Measurements from ENCODE around the gene PCSK5. TPM values are rescaled to one million over a fixed set of nuclear protein-coding genes. Genes with fewer than 3 reads are reported as not detected.

The PCSK5 gene
- polyA plus RNA-seq, 1 donor from 2014 or later, result 1.7 TPM

DNA sequence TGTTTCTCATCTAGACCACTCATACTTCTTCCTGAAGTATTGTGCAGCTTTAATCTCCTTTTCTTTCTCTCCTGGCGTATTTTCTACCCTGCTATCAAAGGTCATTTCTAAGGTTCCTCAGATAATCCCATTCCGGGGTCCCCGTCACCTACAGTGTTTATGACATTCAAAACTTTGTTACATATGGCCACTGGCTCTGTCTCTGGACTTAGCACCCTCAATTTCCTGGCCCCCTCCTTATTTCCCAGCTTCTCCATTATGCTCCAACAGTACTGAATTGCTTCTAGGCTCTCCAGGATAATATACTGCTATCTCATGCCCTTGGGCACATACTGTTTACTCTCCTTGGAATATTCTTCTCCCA is 472.5 kb downstream of the PCSK5 start:
- Histone ChIP-seq H3F3A (ENCODE audit: insufficient read depth, low read length, poor library complexity, severe bottlenecking) (no peaks in the 10 kb centered on the region), H3K4me3 (ENCODE audit: low read length) (no peak overlapping the region), H3K36me3 (ENCODE audit: insufficient read depth, low read length) (no peaks in the 10 kb centered on the region), H3K79me2 (replicated peaks; ENCODE audit: insufficient read depth, low read length) (no peaks in the 10 kb centered on the region), H3K4me2 (ENCODE audit: low read length) (no peak overlapping the region), H4K20me1 (ENCODE audit: insufficient read depth) (no peaks in the 10 kb centered on the region), H3K27me3 (ENCODE audit: insufficient read depth, low read depth, low read length) (no peaks in the 10 kb centered on the region), H3K9ac (ENCODE audit: low read length) (no peak overlapping the region), H3K27ac (ENCODE audit: low read length) (no peak overlapping the region), H3K9me2 (ENCODE audit: insufficient read depth, low read length) (no peaks in the 10 kb centered on the region), H3K9me3 (ENCODE audit: low read length) (no peaks in the 10 kb centered on the region), H2AFZ (ENCODE audit: low read depth, low read length) (no peak overlapping the region)
- TF ChIP-seq SMC3 (conservative IDR thresholded peaks at IDR 0.05; ENCODE audit: poor library complexity), result no peak
- TF ChIP-seq EP300 (conservative IDR thresholded peaks at IDR 0.05; ENCODE audit: poor library complexity, severe bottlenecking), result no peak
- no peak for TF ChIP-seq CTCF (IDR thresholded peaks at IDR 0.05; ENCODE audit: poor library complexity, severe bottlenecking)
- TF ChIP-seq RAD21 (conservative IDR thresholded peaks at IDR 0.05), result no peak
- TF ChIP-seq MXI1 (conservative IDR thresholded peaks at IDR 0.05; ENCODE audit: poor library complexity, severe bottlenecking), result no peak
- no peak for TF ChIP-seq EZH2 (IDR thresholded peaks at IDR 0.05; ENCODE audit: borderline replicate concordance, insufficient read depth, low read length, poor library complexity, severe bottlenecking)
- no peak for TF ChIP-seq TAF1 (IDR thresholded peaks at IDR 0.05; ENCODE audit: low read depth)
- no peak for TF ChIP-seq POLR2AphosphoS5 (IDR thresholded peaks at IDR 0.05)

DNA sequence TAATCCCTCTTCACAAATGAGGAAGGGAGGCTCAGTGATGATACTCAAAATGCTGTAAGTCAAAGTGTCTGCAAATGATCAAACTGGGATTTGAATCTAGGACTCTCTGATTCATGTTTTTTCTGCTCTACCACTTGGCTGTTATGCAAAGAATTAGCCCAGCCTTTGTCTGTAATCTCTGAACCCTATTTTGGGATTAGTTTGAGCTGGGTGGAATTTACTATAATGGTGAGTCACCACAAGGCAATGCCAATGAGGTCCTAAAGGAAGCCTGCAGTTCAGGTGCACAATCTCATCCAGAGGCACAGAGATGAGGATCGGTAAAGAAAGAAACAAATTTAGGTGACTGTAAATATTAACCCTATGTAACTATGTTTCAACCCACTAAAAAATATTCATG is 474.6 kb downstream of the PCSK5 start:
- Histone ChIP-seq H3K27ac (ENCODE audit: low read length) (no peak overlapping the region), H3K9me3 (ENCODE audit: low read length) (no peaks in the 10 kb centered on the region), H3K27me3 (ENCODE audit: insufficient read depth, low read depth, low read length) (no peaks in the 10 kb centered on the region), H3K9me2 (ENCODE audit: insufficient read depth, low read length) (no peaks in the 10 kb centered on the region), H2AFZ (ENCODE audit: low read depth, low read length) (no peak overlapping the region), H3F3A (ENCODE audit: insufficient read depth, low read length, poor library complexity, severe bottlenecking) (no peaks in the 10 kb centered on the region), H3K79me2 (replicated peaks; ENCODE audit: insufficient read depth, low read length) (no peaks in the 10 kb centered on the region), H3K4me2 (ENCODE audit: low read length) (no peak overlapping the region), H4K20me1 (ENCODE audit: insufficient read depth) (no peaks in the 10 kb centered on the region), H3K36me3 (ENCODE audit: insufficient read depth, low read length) (no peaks in the 10 kb centered on the region), H3K4me3 (ENCODE audit: low read length) (no peak overlapping the region), H3K9ac (ENCODE audit: low read length) (no peak overlapping the region)
- TF ChIP-seq, protein P1, sequence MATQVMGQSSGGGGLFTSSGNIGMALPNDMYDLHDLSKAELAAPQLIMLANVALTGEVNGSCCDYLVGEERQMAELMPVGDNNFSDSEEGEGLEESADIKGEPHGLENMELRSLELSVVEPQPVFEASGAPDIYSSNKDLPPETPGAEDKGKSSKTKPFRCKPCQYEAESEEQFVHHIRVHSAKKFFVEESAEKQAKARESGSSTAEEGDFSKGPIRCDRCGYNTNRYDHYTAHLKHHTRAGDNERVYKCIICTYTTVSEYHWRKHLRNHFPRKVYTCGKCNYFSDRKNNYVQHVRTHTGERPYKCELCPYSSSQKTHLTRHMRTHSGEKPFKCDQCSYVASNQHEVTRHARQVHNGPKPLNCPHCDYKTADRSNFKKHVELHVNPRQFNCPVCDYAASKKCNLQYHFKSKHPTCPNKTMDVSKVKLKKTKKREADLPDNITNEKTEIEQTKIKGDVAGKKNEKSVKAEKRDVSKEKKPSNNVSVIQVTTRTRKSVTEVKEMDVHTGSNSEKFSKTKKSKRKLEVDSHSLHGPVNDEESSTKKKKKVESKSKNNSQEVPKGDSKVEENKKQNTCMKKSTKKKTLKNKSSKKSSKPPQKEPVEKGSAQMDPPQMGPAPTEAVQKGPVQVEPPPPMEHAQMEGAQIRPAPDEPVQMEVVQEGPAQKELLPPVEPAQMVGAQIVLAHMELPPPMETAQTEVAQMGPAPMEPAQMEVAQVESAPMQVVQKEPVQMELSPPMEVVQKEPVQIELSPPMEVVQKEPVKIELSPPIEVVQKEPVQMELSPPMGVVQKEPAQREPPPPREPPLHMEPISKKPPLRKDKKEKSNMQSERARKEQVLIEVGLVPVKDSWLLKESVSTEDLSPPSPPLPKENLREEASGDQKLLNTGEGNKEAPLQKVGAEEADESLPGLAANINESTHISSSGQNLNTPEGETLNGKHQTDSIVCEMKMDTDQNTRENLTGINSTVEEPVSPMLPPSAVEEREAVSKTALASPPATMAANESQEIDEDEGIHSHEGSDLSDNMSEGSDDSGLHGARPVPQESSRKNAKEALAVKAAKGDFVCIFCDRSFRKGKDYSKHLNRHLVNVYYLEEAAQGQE (IDR thresholded peaks at IDR 0.05; ENCODE audit: borderline replicate concordance), result no peak
- TF ChIP-seq TAF1 (IDR thresholded peaks at IDR 0.05; ENCODE audit: low read depth) (no peak), MXI1 (conservative IDR thresholded peaks at IDR 0.05; ENCODE audit: poor library complexity, severe bottlenecking) (no peak), EZH2 (IDR thresholded peaks at IDR 0.05; ENCODE audit: borderline replicate concordance, insufficient read depth, low read length, poor library complexity, severe bottlenecking) (no peak)

- H2AFZ ChIP-seq (ENCODE audit: low read depth, low read length), result no peak overlapping the region
- H3K4me2 ChIP-seq (ENCODE audit: low read length), result no peak overlapping the region
- TF ChIP-seq EP300 (conservative IDR thresholded peaks at IDR 0.05; ENCODE audit: poor library complexity, severe bottlenecking) (no peak), RAD21 (conservative IDR thresholded peaks at IDR 0.05) (no peak), CTCF (IDR thresholded peaks at IDR 0.05; ENCODE audit: poor library complexity, severe bottlenecking) (no peak), TAF1 (IDR thresholded peaks at IDR 0.05; ENCODE audit: low read depth) (no peak), POLR2AphosphoS5 (IDR thresholded peaks at IDR 0.05) (no peak), MXI1 (conservative IDR thresholded peaks at IDR 0.05; ENCODE audit: poor library complexity, severe bottlenecking) (no peak), SMC3 (conservative IDR thresholded peaks at IDR 0.05; ENCODE audit: poor library complexity) (no peak)
- TF ChIP-seq, protein P1 (IDR thresholded peaks at IDR 0.05; ENCODE audit: borderline replicate concordance), result no peak
- H4K20me1 ChIP-seq (ENCODE audit: insufficient read depth), result no peaks in the 10 kb centered on the region
- no peak overlapping the region for H3K27ac ChIP-seq (ENCODE audit: low read length)
- H3K9me2 ChIP-seq (ENCODE audit: insufficient read depth, low read length), result no peaks in the 10 kb centered on the region
- no peaks in the 10 kb centered on the region for H3K36me3 ChIP-seq (ENCODE audit: insufficient read depth, low read length)
- H3K9ac ChIP-seq (ENCODE audit: low read length), result no peak overlapping the region
- no peaks in the 10 kb centered on the region for H3K9me3 ChIP-seq (ENCODE audit: low read length)
- H3K27me3 ChIP-seq (ENCODE audit: insufficient read depth, low read depth, low read length), result no peaks in the 10 kb centered on the region
- no peaks in the 10 kb centered on the region for H3F3A ChIP-seq (ENCODE audit: insufficient read depth, low read length, poor library complexity, severe bottlenecking)
- no peaks in the 10 kb centered on the region for H3K79me2 ChIP-seq (replicated peaks; ENCODE audit: insufficient read depth, low read length)
- no peak overlapping the region for H3K4me3 ChIP-seq (ENCODE audit: low read length)
These were observed 475.8 kb downstream of the PCSK5 start for GRCh38 chr9:76366275-76366674.

All from neural cell (in vitro differentiated cells).